ENCODE data around the gene SNRPA.
"Not testable (repeated sequence)": the region's sequence is repeated elsewhere in the genome, so short reads cannot be mapped to it uniquely, and the experiment has no call there.

SNRPA gene

DNA sequence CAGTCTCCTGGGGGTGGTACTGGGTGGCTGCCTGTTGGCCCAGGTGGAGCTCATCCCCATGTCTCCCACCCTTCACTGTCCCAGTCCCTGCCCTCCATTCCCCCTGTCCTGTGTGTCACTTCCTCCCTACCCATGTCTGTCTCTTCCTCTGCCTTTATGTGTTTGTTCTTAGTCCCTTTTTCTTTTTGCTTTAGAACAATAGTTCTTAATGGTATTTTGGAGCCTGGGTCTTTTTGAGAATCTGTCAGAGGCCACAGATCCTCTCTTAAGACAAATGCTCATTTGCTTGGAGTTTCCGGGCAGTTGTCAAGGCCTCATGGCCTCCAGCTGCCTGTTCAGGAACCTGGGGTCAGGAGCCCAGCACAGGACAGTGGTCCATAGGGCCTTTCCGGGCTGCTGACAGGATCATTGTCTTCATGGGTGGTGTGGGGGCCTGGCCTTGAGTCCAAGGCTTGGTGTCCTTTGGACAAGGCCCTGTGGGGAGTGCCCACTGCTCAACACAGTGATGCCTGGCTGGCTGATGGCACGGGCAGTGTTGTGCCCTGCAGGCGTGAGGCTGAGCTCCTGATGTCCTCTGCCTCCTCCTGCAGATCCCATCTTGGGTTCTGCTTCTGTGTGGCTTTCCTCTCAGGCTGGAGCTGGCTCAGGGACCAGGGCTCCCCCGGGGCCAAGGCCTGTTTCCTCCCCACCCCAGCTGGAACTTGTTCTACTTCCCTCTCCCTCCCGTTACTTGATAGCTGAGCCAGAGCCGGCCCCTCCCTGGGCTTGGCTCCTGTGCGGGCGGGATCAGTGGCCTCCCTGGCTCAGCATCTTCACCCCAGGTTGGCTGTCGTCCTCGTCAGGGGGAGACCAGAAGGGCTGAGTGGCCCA lies 51.5 kb downstream of the SNRPA start:
- no peak for DNase-seq

DNA sequence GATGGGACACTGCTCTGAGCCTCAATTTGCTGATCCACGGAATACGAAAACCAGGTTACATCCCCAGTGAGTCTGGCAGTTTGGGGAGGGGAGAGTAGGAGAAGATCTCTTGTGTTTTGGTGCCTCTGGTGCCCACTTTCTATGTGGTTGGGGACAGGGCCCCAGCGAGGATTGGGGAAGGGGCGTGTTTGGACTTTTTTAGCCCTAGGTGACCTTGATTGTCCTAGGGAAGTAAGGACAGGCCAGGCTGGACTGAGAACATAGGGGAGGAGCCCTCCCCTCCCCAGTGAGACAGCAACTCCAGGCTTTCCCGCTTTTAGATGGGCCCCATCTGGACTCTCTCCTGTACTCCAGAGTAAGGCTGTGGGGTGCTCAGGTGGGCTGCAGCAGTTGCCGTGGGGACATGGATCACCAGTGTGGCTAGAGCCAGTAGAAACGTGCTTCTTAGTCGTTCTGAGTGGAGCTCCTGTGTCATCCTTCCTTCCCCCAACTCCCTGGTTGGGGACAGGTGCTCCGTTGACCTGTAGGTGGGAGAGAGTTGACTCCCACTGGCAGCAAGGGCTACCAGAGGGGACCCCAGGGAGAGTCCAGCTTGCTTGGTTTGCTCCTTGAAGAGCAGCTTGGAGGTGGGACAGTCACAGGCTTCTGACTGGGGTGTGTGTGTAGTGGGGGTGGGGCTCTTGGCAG lies 52.3 kb downstream of the SNRPA start:
- DNase-seq = no peak

DNA sequence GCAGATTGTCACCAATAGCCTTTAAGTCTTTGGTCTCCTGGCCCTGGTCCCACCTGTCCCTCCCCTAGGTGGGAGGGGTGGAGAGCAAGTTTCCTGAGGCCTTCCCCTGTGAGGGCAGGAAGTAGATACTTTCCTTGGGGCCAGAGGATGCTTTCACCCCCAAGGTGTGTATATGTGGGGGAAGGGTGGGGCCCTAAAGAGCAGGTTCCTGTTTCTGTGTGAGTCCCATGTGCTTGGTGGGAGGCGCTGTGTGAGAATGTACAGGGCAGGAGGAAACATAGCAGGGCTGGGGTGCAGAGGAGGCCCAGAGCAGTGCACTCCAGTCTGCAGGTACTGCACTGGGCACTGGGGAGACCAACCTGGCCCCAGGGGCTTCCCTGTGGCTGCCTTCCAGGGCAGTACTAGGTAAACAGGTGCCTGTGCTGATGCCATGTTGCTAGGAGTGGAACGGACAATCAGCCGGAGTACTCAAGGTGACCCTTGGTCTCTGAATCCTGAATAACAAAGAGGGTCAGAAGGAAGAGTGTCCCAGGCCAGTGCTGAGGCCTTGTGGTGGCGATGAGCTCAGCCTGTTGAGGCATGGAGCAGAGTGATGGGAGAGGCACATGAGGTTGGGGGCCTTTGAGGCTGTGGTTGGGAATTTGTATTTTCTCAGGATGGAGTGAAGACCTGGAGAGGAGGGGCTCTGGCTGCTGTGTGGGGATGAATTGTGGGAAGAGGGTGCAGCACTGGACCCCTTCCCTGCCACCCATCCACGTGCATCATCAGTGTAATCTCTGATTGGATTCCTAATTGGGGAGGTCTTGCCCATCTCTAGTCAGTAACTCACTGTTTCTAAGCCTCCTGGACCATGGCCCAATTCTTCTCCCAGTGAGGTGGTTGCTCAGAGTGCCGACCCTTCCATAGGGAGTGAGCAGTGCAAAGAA lies 53.1 kb downstream of the SNRPA start:
- DNase-seq = peak; percentile 56

DNA sequence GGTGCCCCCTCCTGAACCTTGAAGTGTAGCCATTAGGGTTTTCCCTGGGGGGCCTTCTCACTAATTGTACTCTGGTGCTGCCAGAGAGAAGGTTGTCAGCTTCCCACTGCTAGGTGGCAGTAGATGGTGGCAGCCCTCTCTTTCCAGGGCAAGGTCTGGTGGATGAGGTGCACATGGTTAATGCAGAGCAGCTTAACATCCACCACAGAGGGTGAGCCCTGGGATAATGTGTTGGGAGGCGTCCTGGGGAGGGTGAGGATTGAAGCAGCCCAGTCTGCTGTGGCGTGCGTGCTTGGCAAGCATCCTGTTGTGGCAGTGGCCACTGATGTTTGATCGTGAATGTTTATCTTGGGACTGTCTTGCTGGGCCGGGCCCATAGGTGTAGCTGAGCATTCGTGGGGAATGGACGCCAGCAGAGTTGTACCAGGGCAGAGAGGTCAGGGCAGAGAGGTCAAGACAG lies 53.8 kb downstream of the SNRPA start:
- DNase-seq = no peak

- peak; percentile 47 for DNase-seq
These were observed 54.4 kb downstream of the SNRPA start for GRCh38 chr19:40805258-40805868.

DNA sequence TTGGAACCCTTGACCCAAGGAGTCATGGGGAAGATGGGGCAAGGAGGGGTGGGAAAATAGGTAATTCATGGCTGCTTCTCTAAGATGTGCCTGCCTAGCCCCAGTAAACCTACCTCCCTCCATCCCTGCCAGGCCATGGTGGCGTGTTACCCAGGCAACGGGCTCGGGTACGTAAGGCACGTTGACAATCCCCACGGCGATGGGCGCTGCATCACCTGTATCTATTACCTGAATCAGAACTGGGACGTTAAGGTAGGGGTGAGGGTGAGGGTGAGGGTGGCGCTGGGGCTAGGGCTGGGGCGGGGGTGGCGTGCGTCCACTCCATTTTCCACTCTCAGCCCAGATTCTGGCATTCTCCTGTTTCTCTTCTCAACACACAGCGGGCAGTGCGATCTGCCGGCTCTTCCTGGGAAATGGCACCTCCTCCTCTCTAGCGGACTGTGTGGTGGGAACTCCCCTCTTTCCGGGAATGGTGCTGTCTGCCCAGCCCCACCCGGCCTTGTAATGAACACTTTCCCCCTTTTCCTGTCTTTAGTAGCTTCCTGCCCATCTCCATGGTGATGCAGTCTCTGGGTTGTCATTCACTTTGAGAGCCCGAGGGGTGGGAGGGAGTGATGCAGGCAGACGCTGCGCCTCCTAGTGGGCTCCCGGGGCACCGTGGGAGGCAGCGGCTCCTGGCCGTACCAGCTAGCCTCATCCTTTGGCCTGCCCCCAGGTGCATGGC lies 55.6 kb downstream of the SNRPA start:
- DNase-seq = peak; percentile 76

- DNase-seq = no peak
These were observed 56.4 kb downstream of the SNRPA start for GRCh38 chr19:40807147-40808020.

- no peak for DNase-seq
These were observed 57.0 kb downstream of the SNRPA start for GRCh38 chr19:40808021-40808325.

GRCh38 chr19:40808497-40808896 lies 57.5 kb downstream of the SNRPA start:
- DNase-seq = no peak

- DNase-seq = no peak
These were observed 58.5 kb downstream of the SNRPA start for GRCh38 chr19:40809358-40810086.

DNA sequence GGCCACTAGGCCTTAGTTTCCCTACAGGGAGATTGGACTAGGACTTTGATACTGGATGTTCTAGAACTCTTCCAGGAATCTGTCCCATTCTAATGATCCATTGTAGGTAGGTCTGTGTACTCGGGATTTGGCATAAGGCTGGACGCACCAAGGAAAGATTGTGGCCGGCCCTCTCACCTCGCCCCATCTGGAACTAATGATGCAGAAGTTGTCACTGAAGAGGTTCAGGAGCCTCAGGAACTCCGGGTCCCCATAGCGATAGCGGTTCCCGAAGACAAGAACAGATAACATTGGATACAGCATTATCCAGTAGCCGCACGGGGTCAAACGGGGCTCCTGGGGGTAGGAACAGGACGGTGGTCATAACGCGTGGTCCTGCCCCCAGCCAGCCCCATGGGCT lies 59.2 kb downstream of the SNRPA start:
- no peak for DNase-seq

DNA sequence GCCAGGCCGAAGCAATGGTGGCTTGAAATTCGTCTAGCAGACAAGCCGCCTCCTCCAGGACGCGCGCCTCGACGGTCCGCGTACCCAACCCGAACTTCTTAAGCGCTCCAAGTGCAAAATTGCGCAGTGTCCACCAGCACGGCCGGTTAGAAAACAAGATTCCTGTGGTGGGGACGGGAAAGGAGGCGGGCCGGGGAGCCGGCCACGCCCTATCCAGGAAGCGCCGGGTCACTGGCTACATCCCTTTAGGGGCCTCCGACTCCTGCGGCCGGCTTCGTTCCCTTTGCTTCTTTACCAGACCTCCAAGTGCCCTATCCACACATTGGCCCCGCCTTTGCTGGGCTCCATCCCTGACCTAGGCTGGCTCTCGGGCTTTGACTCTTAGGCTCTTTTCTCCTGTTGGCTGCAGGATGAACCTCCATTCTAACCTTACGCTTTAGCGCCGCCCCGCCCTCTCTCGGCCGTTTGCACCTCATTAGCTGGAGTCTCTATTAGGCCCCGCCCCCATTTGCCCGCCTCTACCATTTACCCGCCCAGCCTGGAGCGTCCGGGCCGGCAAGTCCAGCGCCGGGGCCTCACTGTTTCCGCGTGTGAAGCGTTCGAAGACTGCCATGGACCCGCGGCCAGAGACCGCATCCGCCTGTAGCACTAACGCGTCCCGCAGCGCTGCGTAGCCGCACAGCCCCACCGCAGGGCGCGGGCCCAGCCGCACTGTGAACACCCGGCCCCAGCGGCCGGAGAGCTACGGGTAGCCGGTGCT lies 59.8 kb downstream of the SNRPA start:
- DNase-seq = peak; percentile 38

DNA sequence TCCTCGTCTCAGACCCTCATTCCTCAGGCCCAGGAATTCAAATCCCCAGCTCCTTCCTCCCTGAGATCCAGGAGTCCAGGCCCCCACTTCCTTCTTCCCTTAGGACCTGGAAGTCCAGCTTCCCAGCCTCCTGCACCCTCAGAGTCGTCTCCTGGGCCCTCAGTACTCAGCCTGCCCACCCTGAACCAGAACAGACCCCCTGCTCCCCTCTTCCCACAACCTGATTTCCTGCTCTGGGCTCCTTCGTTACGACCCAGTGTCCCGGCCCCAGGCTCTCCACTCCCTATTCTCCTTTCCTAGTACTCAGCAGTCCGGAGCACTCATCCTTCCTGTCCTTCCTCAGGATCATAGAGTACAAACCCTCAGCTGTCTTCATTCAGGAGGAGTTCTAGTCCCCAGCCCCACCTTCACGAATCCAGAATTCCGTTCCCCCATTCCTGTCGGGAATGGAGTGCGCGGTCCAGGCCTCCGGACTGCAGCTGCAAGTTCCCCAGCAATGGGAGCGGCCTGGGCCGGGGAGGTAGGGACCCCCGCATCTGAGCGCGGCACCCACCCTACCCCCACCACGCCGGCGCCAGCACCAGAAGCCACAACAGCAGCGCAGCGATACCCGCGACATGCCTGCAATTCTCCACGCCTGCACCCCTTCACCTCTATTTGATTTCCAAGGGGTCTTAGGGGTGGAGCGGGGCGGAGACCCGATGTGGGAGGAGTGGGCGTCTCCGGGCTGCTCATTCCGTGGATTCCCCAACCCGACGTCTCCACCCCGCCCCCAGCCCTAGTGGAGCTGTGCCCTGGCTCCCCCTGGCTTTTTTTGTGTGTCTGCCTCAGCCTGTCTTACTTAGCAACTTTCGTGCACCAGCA lies 60.7 kb downstream of the SNRPA start:
- DNase-seq = peak; percentile 34

- not testable (repeated sequence) for DNase-seq
These were observed 61.6 kb downstream of the SNRPA start for GRCh38 chr19:40812571-40812970.

- DNase-seq = no peak
These were observed 62.2 kb downstream of the SNRPA start for GRCh38 chr19:40813182-40813581.

Data from activated CD4-positive, alpha-beta T cell treated with anti-CD3 and anti-CD28 coated beads, Interleukin-2, amount 50 U/mL, for 1 hour (primary cell).